ENCODE results near the gene CAPN13.

DNA sequence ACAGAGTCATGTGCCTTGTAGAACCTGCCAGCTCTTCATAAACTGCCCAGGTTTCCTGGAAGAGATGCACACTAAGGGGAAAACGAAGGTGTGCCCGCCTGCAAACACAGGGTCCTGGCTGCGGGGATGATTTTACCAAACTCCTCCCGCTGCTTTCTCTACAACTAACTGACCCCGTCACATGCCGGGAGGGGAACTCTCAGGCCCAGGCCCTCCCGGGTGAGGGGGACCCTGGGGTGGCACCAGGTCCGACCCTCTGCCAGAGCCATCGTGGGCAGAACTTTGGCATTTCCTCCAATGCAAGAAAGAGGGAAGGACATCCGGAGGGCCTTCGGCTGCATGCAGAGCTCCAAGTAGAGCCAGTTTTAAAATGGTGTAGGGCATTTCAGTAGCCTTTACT is 28.6 kb downstream of the CAPN13 start:
- TF ChIP-seq CTCF (IDR thresholded peaks at IDR 0.05) (no peak), POLR2A (IDR thresholded peaks at IDR 0.05) (no peak)

Data from esophagus squamous epithelium (tissue), 4 donors.